HepG2 (cell line): Measurements from ENCODE around the gene ABHD12. TPM values are rescaled to one million over a fixed set of nuclear protein-coding genes. Genes with fewer than 3 reads are reported as not detected.

ENCODE experiments used
- ATAC-seq: fragments of 200-7000 bp; cut with Tn5 transposase; 3 replicates; pipeline ENCODE4 v1.9.1; 2020; ENCODE audit warnings: mild to moderate bottlenecking, moderate library complexity
- BruUV-seq: library from RNA; stranded (reverse); fragments of 400-500 nt; replicated peaks from 2 replicates; lab custom pipeline; 2021; lab: Mats Ljungman, UMichigan
- CTCF ChIA-PET: fragments of 300-600 bp; formaldehyde crosslinking; extraction: SDS; loops from one replicate; lab custom pipeline; 2021; ENCODE audit warnings: low total read pairs, inconsistent platforms, low intra/inter-chr PET ratio; lab: Yijun Ruan, JAX
- POLR2A ChIA-PET: fragments of 350-600 bp; sonication (Branson Sonifier 250); formaldehyde crosslinking; loops from one replicate; lab custom pipeline; 2020; ENCODE audit warnings: antibody characterized with exemption, inconsistent platforms; lab: Yijun Ruan, JAX
- DNase-seq: peaks from one replicate; pipeline ENCODE4 v3.0.0-alpha.2; 2015; ENCODE audit warnings: low spot score
- FAIRE-seq: peaks from 3 replicates; lab custom pipeline; 2011; peaks lifted over from hg19 to GRCh38; lab: Jason Lieb, UNC
- H2AFZ ChIP-seq: one replicate; pipeline ENCODE4 v1.6.1; 2011; ENCODE audit warnings: low read length, inconsistent platforms
- H3K27ac ChIP-seq: fragments of 300-600 bp; 3 replicates; pipeline ENCODE4 v1.8.0; 2011; ENCODE audit warnings: mixed run types, mild to moderate bottlenecking, mixed read lengths, low read length, inconsistent platforms; ENCODE audit not compliant: insufficient read depth; ENCODE audit errors: extremely low read length
- H3K27me3 ChIP-seq, 2 experiments: fragments of 200-600 bp in 1 of 2; 2 replicates in 1 of 2; 3 replicates in 1 of 2; pipeline versions ENCODE4 v1.6.0 to v1.8.0; 2011; ENCODE audit warnings: low read length in 2 of 2, mild to moderate bottlenecking in 2 of 2, moderate library complexity in 2 of 2, inconsistent platforms in 1 of 2; ENCODE audit not compliant: insufficient read depth in 2 of 2, control insufficient read depth in 1 of 2
- H3K36me3 ChIP-seq, 2 experiments: fragments of 200-600 bp in 1 of 2; replicated peaks in 1 of 2; 2 replicates in 1 of 2; 3 replicates in 1 of 2; pipeline versions ENCODE4 v1.5.1 to v1.8.0; 2011; ENCODE audit warnings: low read length in 2 of 2, inconsistent platforms in 1 of 2; ENCODE audit not compliant: insufficient read depth in 2 of 2, control insufficient read depth in 1 of 2
- H3K4me1 ChIP-seq: 2 replicates; pipeline ENCODE4 v1.5.1; 2012; ENCODE audit warnings: low read length, inconsistent platforms; ENCODE audit not compliant: insufficient read depth
- H3K4me2 ChIP-seq: 2 replicates; pipeline ENCODE4 v1.6.0; 2011; ENCODE audit warnings: low read depth, low read length, inconsistent platforms
- H3K4me3 ChIP-seq, 3 experiments: fragments of 200-600 bp in 1 of 3; sonication (generic), shearing (Covaris generic) in 1 of 3; replicated peaks in 1 of 3; 2 replicates each; pipeline ENCODE4 v1.5.1; 2011 to 2016; ENCODE audit warnings: low read length in 3 of 3, inconsistent platforms in 2 of 3, low read depth in 2 of 3, mild to moderate bottlenecking in 2 of 3, control low read depth in 1 of 3, mixed read lengths in 1 of 3; ENCODE audit not compliant: insufficient read depth in 1 of 3
- H3K79me2 ChIP-seq: one replicate; pipeline ENCODE4 v1.6.1; 2011; ENCODE audit warnings: low read length, inconsistent platforms; ENCODE audit not compliant: insufficient read depth
- H3K9ac ChIP-seq: 2 replicates; pipeline ENCODE4 v1.6.0; 2011; ENCODE audit warnings: mild to moderate bottlenecking, low read depth, low read length, inconsistent platforms; ENCODE audit not compliant: insufficient read depth
- H3K9me3 ChIP-seq: 2 replicates; pipeline ENCODE4 v1.5.1; 2012; ENCODE audit warnings: mild to moderate bottlenecking, low read length
- H4K20me1 ChIP-seq: 2 replicates; pipeline ENCODE4 v1.6.0; 2011; ENCODE audit warnings: inconsistent platforms, mild to moderate bottlenecking, low read length, moderate library complexity; ENCODE audit not compliant: insufficient read depth
- HNF1B ChIP-seq: sonication (generic); formaldehyde crosslinking; IDR thresholded peaks from 2 replicates; pipeline ENCODE4 v1.5.1; 2020; ENCODE audit warnings: mild to moderate bottlenecking, moderate library complexity, missing genetic modification reagents
- HNF4G ChIP-seq, 2 experiments: sonication (generic) in 1 of 2; formaldehyde crosslinking in 1 of 2; IDR thresholded peaks; 2 replicates each; pipeline versions ENCODE4 v1.4.0 to v1.6.1; 2011 to 2020; ENCODE audit warnings: borderline replicate concordance in 2 of 2, low read depth in 2 of 2, mild to moderate bottlenecking in 2 of 2, low read length in 1 of 2, missing genetic modification reagents in 1 of 2, moderate library complexity in 1 of 2
- KLF12 ChIP-seq: sonication (generic); formaldehyde crosslinking; IDR thresholded peaks from 2 replicates; pipeline ENCODE4 v1.4.0; 2020; ENCODE audit warnings: missing genetic modification reagents, borderline replicate concordance
- MXD3 ChIP-seq: IDR thresholded peaks from 2 replicates; pipeline ENCODE4 v1.6.1; 2016; ENCODE audit warnings: mild to moderate bottlenecking, missing biosample characterization, missing genetic modification reagents
- NFKBIZ ChIP-seq: IDR thresholded peaks from 2 replicates; pipeline ENCODE4 v1.6.1; 2018; ENCODE audit warnings: missing genetic modification reagents, missing compliant biosample characterization
- RBM22 ChIP-seq: fragments of 200-400 bp; formaldehyde crosslinking; optimal IDR thresholded peaks from 2 replicates; pipeline ENCODE3; 2017; ENCODE audit warnings: mild to moderate bottlenecking, low read length, moderate library complexity
- ZNF207 ChIP-seq: fragments of 450-650 bp; IDR thresholded peaks from 2 replicates; pipeline ENCODE4 v1.6.1; 2016; ENCODE audit warnings: antibody characterized with exemption, borderline replicate concordance
- ZNF574 ChIP-seq: sonication (generic); formaldehyde crosslinking; IDR thresholded peaks from 2 replicates; pipeline ENCODE4 v1.4.0; 2020; ENCODE audit warnings: missing genetic modification reagents
- ZNF75D ChIP-seq: sonication (generic); formaldehyde crosslinking; IDR thresholded peaks from 2 replicates; pipeline ENCODE4 v1.8.1; 2023; ENCODE audit warnings: missing genetic modification reagents, mild to moderate bottlenecking, borderline replicate concordance
- ZXDC ChIP-seq: sonication (generic); formaldehyde crosslinking; IDR thresholded peaks from 2 replicates; pipeline ENCODE4 v1.5.0; 2020; ENCODE audit warnings: mild to moderate bottlenecking, missing genetic modification reagents
- WGBS: methylation state at CpG from one replicate; pipeline ENCODE4 v1.1.6; 2017; ENCODE audit warnings: low lambda C conversion rate; 5-methylcytosine and 5-hydroxymethylcytosine counted together
- in situ Hi-C: cut with HindIII; loops from 2 replicates; pipeline ENCODE4 v1.10.0; 2017; ENCODE audit warnings: low pct_unique_long_range_greater_than_20kb; ENCODE audit not compliant: extremely low pct_ligation_motif_present
- intact Hi-C: fragments of 100-400 bp; cut with micrococcal nuclease; formaldehyde crosslinking; loops from one replicate; pipeline ENCODE4 v1.10.0; 2022; ENCODE audit not compliant: unreplicated experiment
- polyA plus RNA-seq, 8 experiments: library from polyadenylated mRNA; depleted of rRNA in 3 of 8; stranded (reverse) in 7 of 8; unstranded in 1 of 8; fragments of >200 nt; fragmentation: Illumina TruSeq in 4 of 8; extraction: Trizol in 4 of 8; gene quantifications; 2 replicates each; pipeline versions ENCODE4 v1.2.1 to v1.2.3, GENCODE V29; 2011 to 2016; ENCODE audit warnings: low read depth in 4 of 8, missing spikeins in 1 of 8, mixed read lengths in 1 of 8; ENCODE audit not compliant: insufficient read depth in 1 of 8
- total RNA-seq, 5 experiments: library from RNA; depleted of rRNA; stranded (reverse); fragments of >200 nt; fragmentation: Illumina TruSeq; extraction: Trizol; gene quantifications; 2 replicates each; pipeline ENCODE4 v1.2.3, GENCODE V29; 2016; ENCODE audit warnings: low read depth in 1 of 5

ABHD12 gene
- total and polyA plus RNA-seq, 2 of the 13 experiments (the other 11 are each of a cell fraction or from before 2014, with no cell fraction given) = 23.5 to 72.1 TPM

GRCh38 chr20:25306991-25307903 is 83.4 kb downstream of the ABHD12 start (continued):
- TF ChIP-seq HNF1B = 0 out of 2 replicates have a peak, but pooled peaks have one; percentile 38

- no peak for FAIRE-seq
- TF ChIP-seq KLF12 (CRISPR knock-in tag) (no peak), NFKBIZ (CRISPR knock-in tag) (no peak), ZNF207 (no peak), HNF4G (IDR thresholded peaks at IDR 0.05; ENCODE audit: borderline replicate concordance, low read depth, low read length) (no peak), HNF4G (CRISPR knock-in tag; IDR thresholded peaks at IDR 0.05; ENCODE audit: borderline replicate concordance, low read depth) (no peak), ZXDC (CRISPR knock-in tag) (no peak), ZNF574 (CRISPR knock-in tag) (no peak), RBM22 (peak; percentile 18), ZNF75D (CRISPR knock-in tag) (no peak), MXD3 (no peak)
Observed at GRCh38 chr20:25304025-25304549, 86.5 kb downstream of the ABHD12 start.

More at GRCh38 chr20:25304025-25304549, 86.5 kb downstream of the ABHD12 start:
- in situ Hi-C loops = loop anchor here (25.0 kb wide), 1 partner anchor 358 kb away; no protein-coding TSS in a partner anchor
- Histone ChIP-seq H3K79me2 (no peaks in the 10 kb centered on the region), H3K4me2 (no peak overlapping the region), H3K27ac (no peak overlapping the region), H3K4me3 (no peak overlapping the region), H3K9ac (no peak overlapping the region), H2AFZ (no peak overlapping the region), H3K4me1 (peaks cover 23% of the 10 kb centered on the region), H3K27me3 (no peaks in the 10 kb centered on the region), H3K9me3 (no peaks in the 10 kb centered on the region), H4K20me1 (no peaks in the 10 kb centered on the region), H3K36me3 (peaks cover 31 to 34% of the 10 kb centered on the region in 2 experiments)
- WGBS = 96% methylated on average over 6 of the region's 11 CpGs
- intact Hi-C loops = no loop called here
- ChIA-PET POLR2A (no interaction called here), CTCF (interaction anchor here (1.5 kb wide), 1 partner anchor 95 kb away, joined by 3 read pairs; no protein-coding TSS in a partner anchor)
- no peak for ATAC-seq
- no TSS peak for BruUV-seq
- DNase-seq = no peak
